K562 (cell line): Measurements from ENCODE around the gene LMF2. TPM values are rescaled to one million over a fixed set of nuclear protein-coding genes. Genes with fewer than 3 reads are reported as not detected.

ENCODE experiments used
- CBFA2T2 ChIP-seq: fragments of 450-650 bp; conservative IDR thresholded peaks from 2 replicates; pipeline ENCODE4 v1.6.1; 2017; ENCODE audit warnings: mild to moderate bottlenecking
- CXXC5 ChIP-seq: fragments of 250-450 bp; sonication (Bioruptor Pico); IDR thresholded peaks from 2 replicates; pipeline ENCODE4 v1.8.0; 2022; ENCODE audit warnings: inconsistent platforms, mild to moderate bottlenecking, moderate library complexity
- EHMT2 ChIP-seq: fragments of 450-650 bp; IDR thresholded peaks from 2 replicates; pipeline ENCODE4 v1.6.1; 2018; ENCODE audit warnings: antibody characterized with exemption
- KDM4B ChIP-seq, 2 experiments: fragments of 450-650 bp in 1 of 2; sonication (generic) in 1 of 2; IDR thresholded peaks; 2 replicates each; pipeline ENCODE4 v1.6.1; 2016 to 2017; ENCODE audit warnings: borderline replicate concordance in 2 of 2, antibody characterized with exemption in 1 of 2, low read depth in 1 of 2, mild to moderate bottlenecking in 1 of 2
- KDM5B ChIP-seq: fragments of 200-600 bp; sonication (generic); IDR thresholded peaks from 2 replicates; pipeline ENCODE4 v1.6.1; 2012; ENCODE audit warnings: low read depth, mild to moderate bottlenecking, moderate library complexity, low read length, control low read depth, inconsistent platforms; ENCODE audit not compliant: insufficient replicate concordance
- NCOA2 ChIP-seq, 2 experiments: fragments of 450-650 bp; IDR thresholded peaks; 2 replicates each; pipeline ENCODE4 v1.6.1; 2018; ENCODE audit warnings: mild to moderate bottlenecking in 2 of 2, moderate library complexity in 1 of 2; ENCODE audit not compliant: partially characterized antibody in 2 of 2
- RFX5 ChIP-seq: IDR thresholded peaks from 2 replicates; pipeline ENCODE4 v1.6.1; 2011; ENCODE audit warnings: low read depth, mild to moderate bottlenecking, improper control_type of control experiment, low read length
- RNF2 ChIP-seq: sonication (generic); IDR thresholded peaks from 2 replicates; pipeline ENCODE4 v1.6.1; 2016
- ZBTB1 ChIP-seq: sonication (generic); formaldehyde crosslinking; IDR thresholded peaks from 2 replicates; pipeline ENCODE4 v1.8.1; 2023; ENCODE audit warnings: missing genetic modification reagents, low read depth, mild to moderate bottlenecking, borderline replicate concordance
- ZNF77 ChIP-seq: fragments of 250-450 bp; sonication (Bioruptor Pico); IDR thresholded peaks from 2 replicates; pipeline ENCODE4 v1.5.0; 2020
- polyA plus RNA-seq, 8 experiments: library from polyadenylated mRNA; depleted of rRNA in 4 of 8; stranded (reverse) in 5 of 8; unstranded in 3 of 8; fragments of >200 nt; fragmentation: Nextera tagmentation in 2 of 8; fragmentation: Illumina TruSeq in 1 of 8; extraction: Ambion mirVana in 2 of 8; extraction: Trizol in 1 of 8; gene quantifications; 2 replicates each; pipeline versions ENCODE4 v1.2.1 to v1.2.3, GENCODE V29; 2011 to 2014; ENCODE audit warnings: inconsistent platforms in 1 of 8, missing spikeins in 1 of 8
- total RNA-seq, 7 experiments: library from RNA; depleted of rRNA in 6 of 7; stranded (reverse); fragments of >200 nt in 6 of 7; fragmentation: Illumina TruSeq in 2 of 7; extraction: Trizol in 2 of 7; gene quantifications; 2 replicates each; pipeline versions ENCODE4 v1.2.1 to v1.2.3, GENCODE V29; 2011 to 2021; ENCODE audit warnings: low replicate concordance in 1 of 7
- TF ChIP-seq, protein P1 (sequence below): sonication (generic); formaldehyde crosslinking; IDR thresholded peaks from 2 replicates; pipeline ENCODE4 v1.8.1; 2023; ENCODE audit warnings: mild to moderate bottlenecking, missing genetic modification reagents
- TF ChIP-seq, protein P2 (sequence below): sonication (generic); formaldehyde crosslinking; IDR thresholded peaks from 2 replicates; pipeline ENCODE4 v1.9.0; 2022; ENCODE audit warnings: mild to moderate bottlenecking, missing genetic modification reagents
- TF ChIP-seq, protein P3 (sequence below), 2 experiments: IDR thresholded peaks; 2 replicates each; pipeline ENCODE4 v1.6.1; 2011; ENCODE audit warnings: borderline replicate concordance in 1 of 2, control low read depth in 1 of 2, low read depth in 1 of 2, low read length in 1 of 2, mild to moderate bottlenecking in 1 of 2, mixed read lengths in 1 of 2, moderate library complexity in 1 of 2; ENCODE audit not compliant: insufficient read depth in 1 of 2, insufficient read length in 1 of 2, poor library complexity in 1 of 2, severe bottlenecking in 1 of 2; ENCODE audit errors: extremely low read depth in 1 of 2
- TF ChIP-seq, protein P4 (sequence below): sonication (generic); formaldehyde crosslinking; IDR thresholded peaks from 2 replicates; pipeline ENCODE4 v1.8.1; 2023; ENCODE audit warnings: mild to moderate bottlenecking, missing genetic modification reagents
- TF ChIP-seq, protein P5 (sequence below), 2 experiments: IDR thresholded peaks; 2 replicates each; pipeline ENCODE4 v1.6.1; 2012; ENCODE audit warnings: improper control_type of control experiment in 2 of 2, low read depth in 2 of 2, low read length in 2 of 2, borderline replicate concordance in 1 of 2

LMF2 gene
- total and polyA plus RNA-seq, 9 of the 15 experiments (the other 6 are each of a cell fraction or from before 2014, with no cell fraction given), result 0.08 to 37.1 (median 7.6) TPM

DNA sequence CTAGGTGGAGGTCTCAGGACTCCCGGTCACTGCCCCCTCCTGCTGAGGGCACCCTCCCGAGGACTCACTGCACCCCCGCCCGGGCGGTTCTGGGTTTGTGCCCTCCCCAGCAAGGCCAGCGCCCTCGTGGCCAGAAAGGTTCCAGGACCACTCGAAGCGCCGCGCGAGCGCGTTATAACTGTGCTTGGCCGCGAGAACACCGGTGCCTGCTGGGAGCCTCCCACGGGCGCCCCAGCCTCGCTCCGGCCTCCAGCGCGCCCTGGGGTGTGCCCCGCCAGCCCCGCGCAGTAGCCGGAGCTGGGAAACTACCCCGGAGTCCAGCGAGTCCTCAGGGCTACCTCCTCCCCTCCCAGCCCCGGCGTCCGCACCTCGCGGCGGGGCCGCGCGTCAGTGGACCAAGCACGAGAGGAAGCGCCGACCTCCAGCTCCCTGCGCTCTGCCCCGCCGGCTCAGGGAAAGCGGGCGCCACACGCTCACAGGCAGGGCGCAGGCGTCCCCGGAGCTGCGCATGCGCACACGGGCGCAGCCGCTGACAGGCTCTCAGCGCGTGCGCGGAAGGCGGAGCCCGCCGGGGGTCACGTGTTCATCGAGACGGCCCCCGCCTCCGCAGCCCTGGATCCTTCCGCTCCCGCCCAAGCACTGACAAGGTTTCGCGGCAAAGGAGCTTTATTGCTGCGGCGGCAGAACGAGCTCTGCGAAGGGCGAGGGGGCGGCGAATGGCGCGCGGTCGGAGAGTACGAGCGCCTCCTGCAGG is 17.8 kb upstream of the LMF2 start, which contains the start of gene SCO2 (continued):
- TF ChIP-seq, protein P1, sequence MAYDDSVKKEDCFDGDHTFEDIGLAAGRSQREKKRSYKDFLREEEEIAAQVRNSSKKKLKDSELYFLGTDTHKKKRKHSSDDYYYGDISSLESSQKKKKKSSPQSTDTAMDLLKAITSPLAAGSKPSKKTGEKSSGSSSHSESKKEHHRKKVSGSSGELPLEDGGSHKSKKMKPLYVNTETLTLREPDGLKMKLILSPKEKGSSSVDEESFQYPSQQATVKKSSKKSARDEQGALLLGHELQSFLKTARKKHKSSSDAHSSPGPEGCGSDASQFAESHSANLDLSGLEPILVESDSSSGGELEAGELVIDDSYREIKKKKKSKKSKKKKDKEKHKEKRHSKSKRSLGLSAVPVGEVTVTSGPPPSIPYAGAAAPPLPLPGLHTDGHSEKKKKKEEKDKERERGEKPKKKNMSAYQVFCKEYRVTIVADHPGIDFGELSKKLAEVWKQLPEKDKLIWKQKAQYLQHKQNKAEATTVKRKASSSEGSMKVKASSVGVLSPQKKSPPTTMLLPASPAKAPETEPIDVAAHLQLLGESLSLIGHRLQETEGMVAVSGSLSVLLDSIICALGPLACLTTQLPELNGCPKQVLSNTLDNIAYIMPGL (CRISPR knock-in tag), result no peak
- peak; percentile 67 for TF ChIP-seq CXXC5 (CRISPR knock-in tag)
- TF ChIP-seq, protein P2, sequence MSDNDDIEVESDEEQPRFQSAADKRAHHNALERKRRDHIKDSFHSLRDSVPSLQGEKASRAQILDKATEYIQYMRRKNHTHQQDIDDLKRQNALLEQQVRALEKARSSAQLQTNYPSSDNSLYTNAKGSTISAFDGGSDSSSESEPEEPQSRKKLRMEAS (CRISPR knock-in tag), result peak; percentile 85
- no peak for TF ChIP-seq KDM4B (IDR thresholded peaks at IDR 0.05; ENCODE audit: borderline replicate concordance in 2 of 2, low read depth in 1 of 2)
- TF ChIP-seq, protein P3, sequence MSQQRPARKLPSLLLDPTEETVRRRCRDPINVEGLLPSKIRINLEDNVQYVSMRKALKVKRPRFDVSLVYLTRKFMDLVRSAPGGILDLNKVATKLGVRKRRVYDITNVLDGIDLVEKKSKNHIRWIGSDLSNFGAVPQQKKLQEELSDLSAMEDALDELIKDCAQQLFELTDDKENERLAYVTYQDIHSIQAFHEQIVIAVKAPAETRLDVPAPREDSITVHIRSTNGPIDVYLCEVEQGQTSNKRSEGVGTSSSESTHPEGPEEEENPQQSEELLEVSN (IDR thresholded peaks at IDR 0.05; ENCODE audit: borderline replicate concordance in 1 of 2, extremely low read depth in 1 of 2, insufficient read depth in 1 of 2, insufficient read length in 1 of 2, low read depth in 1 of 2, low read length in 1 of 2, poor library complexity in 1 of 2, severe bottlenecking in 1 of 2), result peak; percentile 61 to 83
- TF ChIP-seq ZBTB1, result peak; percentile 6; the same call in 1 of the 2 replicates
- TF ChIP-seq RNF2, result no peak
- no peak for TF ChIP-seq RFX5
- peak; percentile 83 for TF ChIP-seq CBFA2T2
- TF ChIP-seq, protein P4, sequence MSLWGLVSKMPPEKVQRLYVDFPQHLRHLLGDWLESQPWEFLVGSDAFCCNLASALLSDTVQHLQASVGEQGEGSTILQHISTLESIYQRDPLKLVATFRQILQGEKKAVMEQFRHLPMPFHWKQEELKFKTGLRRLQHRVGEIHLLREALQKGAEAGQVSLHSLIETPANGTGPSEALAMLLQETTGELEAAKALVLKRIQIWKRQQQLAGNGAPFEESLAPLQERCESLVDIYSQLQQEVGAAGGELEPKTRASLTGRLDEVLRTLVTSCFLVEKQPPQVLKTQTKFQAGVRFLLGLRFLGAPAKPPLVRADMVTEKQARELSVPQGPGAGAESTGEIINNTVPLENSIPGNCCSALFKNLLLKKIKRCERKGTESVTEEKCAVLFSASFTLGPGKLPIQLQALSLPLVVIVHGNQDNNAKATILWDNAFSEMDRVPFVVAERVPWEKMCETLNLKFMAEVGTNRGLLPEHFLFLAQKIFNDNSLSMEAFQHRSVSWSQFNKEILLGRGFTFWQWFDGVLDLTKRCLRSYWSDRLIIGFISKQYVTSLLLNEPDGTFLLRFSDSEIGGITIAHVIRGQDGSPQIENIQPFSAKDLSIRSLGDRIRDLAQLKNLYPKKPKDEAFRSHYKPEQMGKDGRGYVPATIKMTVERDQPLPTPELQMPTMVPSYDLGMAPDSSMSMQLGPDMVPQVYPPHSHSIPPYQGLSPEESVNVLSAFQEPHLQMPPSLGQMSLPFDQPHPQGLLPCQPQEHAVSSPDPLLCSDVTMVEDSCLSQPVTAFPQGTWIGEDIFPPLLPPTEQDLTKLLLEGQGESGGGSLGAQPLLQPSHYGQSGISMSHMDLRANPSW (CRISPR knock-in tag), result 0 out of 2 replicates have a peak, but pooled peaks have one; percentile 61
- no peak for TF ChIP-seq NCOA2 (IDR thresholded peaks at IDR 0.05; ENCODE audit: partially characterized antibody in 2 of 2)
- no peak for TF ChIP-seq ZNF77 (CRISPR knock-in tag)
- TF ChIP-seq, protein P5, sequence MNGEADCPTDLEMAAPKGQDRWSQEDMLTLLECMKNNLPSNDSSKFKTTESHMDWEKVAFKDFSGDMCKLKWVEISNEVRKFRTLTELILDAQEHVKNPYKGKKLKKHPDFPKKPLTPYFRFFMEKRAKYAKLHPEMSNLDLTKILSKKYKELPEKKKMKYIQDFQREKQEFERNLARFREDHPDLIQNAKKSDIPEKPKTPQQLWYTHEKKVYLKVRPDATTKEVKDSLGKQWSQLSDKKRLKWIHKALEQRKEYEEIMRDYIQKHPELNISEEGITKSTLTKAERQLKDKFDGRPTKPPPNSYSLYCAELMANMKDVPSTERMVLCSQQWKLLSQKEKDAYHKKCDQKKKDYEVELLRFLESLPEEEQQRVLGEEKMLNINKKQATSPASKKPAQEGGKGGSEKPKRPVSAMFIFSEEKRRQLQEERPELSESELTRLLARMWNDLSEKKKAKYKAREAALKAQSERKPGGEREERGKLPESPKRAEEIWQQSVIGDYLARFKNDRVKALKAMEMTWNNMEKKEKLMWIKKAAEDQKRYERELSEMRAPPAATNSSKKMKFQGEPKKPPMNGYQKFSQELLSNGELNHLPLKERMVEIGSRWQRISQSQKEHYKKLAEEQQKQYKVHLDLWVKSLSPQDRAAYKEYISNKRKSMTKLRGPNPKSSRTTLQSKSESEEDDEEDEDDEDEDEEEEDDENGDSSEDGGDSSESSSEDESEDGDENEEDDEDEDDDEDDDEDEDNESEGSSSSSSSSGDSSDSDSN (IDR thresholded peaks at IDR 0.05; ENCODE audit: borderline replicate concordance in 1 of 2, low read depth in 2 of 2, low read length in 2 of 2), result peak in 1 of 2 experiments; percentile 43; a peak in 1 of 4 replicates
- TF ChIP-seq KDM5B, result peak; percentile 65
- TF ChIP-seq EHMT2, result no peak
